Measurements from ENCODE around the gene ASB10.

The ASB10 gene

DNA sequence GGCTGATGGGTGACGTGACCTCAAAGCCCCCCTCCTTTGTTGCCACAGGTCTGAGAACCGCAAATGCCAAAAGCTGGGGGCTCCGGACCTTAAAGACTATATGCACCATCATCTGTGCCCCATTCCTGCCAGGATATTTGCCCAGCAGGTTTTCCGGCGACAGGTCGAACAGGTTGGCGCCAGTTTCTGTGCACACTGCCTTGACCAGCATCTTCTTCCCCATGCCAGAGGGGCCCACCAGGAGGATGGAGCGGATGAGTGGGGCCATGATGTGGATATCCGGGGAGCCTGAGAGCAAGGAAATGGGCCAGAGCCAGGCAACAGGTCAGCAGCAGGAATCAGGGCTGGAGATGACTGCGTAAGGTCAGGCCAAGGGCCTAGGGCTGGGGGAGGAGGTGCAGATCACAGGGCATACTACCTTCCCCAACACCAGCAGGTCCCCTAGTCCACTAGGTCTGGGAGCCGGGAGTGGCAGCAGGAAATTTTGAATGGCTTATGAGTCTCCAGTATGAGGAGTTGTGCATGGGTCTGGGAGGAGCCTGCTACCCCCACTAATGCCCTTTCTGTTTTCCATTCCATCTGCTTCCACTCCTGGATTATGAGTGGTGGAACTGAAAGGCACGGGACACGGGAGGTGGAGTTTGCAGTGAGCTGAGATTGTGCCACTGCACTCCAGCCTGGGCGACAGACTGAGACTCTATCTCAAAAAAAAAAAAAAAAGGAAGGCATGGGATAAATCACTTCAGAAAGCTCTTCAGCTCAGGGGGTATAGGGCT is 6.3 kb upstream of the ASB10 start:
- no peak overlapping the region for H3K27ac ChIP-seq
- TF ChIP-seq, protein P1, sequence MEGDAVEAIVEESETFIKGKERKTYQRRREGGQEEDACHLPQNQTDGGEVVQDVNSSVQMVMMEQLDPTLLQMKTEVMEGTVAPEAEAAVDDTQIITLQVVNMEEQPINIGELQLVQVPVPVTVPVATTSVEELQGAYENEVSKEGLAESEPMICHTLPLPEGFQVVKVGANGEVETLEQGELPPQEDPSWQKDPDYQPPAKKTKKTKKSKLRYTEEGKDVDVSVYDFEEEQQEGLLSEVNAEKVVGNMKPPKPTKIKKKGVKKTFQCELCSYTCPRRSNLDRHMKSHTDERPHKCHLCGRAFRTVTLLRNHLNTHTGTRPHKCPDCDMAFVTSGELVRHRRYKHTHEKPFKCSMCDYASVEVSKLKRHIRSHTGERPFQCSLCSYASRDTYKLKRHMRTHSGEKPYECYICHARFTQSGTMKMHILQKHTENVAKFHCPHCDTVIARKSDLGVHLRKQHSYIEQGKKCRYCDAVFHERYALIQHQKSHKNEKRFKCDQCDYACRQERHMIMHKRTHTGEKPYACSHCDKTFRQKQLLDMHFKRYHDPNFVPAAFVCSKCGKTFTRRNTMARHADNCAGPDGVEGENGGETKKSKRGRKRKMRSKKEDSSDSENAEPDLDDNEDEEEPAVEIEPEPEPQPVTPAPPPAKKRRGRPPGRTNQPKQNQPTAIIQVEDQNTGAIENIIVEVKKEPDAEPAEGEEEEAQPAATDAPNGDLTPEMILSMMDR (IDR thresholded peaks at IDR 0.05), result no peak
- no peak for TF ChIP-seq ZFX (IDR thresholded peaks at IDR 0.05; ENCODE audit: borderline replicate concordance)

DNA sequence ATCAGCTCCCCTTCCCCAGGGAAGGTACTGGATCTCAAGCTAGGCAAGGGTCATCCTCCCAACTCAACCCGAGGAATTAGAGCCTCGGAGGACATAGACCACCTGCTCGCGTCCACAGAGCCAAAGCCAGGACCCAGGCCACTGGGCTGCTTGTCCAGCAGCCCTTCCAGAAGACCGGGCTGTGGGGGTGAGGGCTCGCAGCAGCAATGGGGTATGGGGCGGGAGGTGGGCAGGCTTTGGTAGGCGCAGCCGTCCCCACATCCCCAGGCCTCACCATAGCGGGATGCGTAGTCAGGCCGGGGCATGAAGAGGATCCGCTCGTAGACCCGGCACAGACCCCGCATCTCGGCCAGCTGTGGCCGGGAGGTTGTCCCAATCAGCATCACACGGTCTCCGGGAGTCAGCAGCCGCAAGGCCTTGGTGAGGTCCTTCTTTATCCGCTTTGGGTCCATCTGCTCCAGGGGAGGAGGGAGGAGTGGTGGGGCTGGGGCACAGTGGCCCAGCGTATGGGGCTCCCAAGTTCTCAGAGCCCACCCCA is 5.0 kb upstream of the ASB10 start:
- no peak overlapping the region for H3K27ac ChIP-seq
- TF ChIP-seq, protein P1 (IDR thresholded peaks at IDR 0.05), result no peak
- TF ChIP-seq ZFX (IDR thresholded peaks at IDR 0.05; ENCODE audit: borderline replicate concordance), result no peak

DNA sequence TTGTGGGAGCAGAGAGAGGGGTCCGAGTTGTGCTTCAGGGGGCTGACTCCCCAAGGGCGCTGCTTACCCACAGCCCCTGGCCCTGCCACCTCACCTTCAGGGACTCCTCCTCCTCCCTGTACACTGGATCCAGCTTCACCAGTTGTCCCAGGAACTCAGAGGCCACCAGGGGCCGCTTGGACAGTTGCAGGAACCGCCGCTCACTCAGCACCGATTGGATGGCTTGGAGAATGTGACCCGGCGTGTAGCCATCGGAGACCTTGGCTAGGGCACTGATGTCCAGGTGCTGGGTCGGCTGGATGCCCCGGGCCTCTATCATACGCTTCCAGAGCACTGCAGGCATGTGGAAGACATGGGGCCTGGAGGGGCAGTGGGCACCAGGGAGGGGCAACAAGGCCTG is 4.5 kb upstream of the ASB10 start:
- TF ChIP-seq ZFX (IDR thresholded peaks at IDR 0.05; ENCODE audit: borderline replicate concordance), result no peak
- TF ChIP-seq, protein P1 (IDR thresholded peaks at IDR 0.05), result peak; percentile 14; the same call in 1 of the 2 replicates
- no peak overlapping the region for H3K27ac ChIP-seq

DNA sequence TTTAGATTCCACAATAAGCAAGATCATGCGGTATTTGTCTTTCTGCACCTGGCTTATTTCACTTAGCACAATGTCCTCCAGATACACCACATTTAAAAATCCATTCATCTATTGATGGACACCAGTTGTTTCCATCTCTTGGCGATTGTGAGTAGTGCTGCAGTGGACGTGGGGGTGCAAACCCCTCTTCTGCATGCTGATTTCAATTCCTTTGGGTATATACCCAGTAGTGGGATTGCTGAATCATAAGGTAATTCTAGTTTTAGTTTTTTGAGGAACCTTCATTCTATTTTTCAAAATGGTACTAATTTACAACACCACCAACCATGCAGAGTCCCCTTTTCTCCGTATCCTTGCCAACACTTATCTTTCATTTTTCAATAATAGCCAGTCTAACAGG is 2.0 kb upstream of the ASB10 start:
- H3K27ac ChIP-seq, result no peak overlapping the region
- TF ChIP-seq ZFX (IDR thresholded peaks at IDR 0.05; ENCODE audit: borderline replicate concordance), result no peak
- TF ChIP-seq, protein P1 (IDR thresholded peaks at IDR 0.05), result no peak

DNA sequence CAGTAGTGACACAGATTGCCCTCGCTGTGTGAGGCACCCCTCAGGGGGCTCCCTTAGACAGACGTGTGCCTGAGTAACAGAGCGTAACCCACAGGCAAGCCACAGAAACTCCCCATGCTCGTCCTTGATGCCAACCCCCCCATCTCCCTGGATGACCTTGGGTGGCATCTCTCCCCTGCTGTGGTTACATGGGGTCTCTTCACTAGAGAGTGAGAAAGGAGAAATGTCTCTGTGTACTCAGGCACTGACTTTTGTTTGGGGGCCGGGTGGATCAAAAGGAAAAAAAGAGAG is 1.1 kb upstream of the ASB10 start:
- TF ChIP-seq, protein P1 (IDR thresholded peaks at IDR 0.05), result no peak
- TF ChIP-seq ZFX (IDR thresholded peaks at IDR 0.05; ENCODE audit: borderline replicate concordance), result no peak
- no peak overlapping the region for H3K27ac ChIP-seq

DNA sequence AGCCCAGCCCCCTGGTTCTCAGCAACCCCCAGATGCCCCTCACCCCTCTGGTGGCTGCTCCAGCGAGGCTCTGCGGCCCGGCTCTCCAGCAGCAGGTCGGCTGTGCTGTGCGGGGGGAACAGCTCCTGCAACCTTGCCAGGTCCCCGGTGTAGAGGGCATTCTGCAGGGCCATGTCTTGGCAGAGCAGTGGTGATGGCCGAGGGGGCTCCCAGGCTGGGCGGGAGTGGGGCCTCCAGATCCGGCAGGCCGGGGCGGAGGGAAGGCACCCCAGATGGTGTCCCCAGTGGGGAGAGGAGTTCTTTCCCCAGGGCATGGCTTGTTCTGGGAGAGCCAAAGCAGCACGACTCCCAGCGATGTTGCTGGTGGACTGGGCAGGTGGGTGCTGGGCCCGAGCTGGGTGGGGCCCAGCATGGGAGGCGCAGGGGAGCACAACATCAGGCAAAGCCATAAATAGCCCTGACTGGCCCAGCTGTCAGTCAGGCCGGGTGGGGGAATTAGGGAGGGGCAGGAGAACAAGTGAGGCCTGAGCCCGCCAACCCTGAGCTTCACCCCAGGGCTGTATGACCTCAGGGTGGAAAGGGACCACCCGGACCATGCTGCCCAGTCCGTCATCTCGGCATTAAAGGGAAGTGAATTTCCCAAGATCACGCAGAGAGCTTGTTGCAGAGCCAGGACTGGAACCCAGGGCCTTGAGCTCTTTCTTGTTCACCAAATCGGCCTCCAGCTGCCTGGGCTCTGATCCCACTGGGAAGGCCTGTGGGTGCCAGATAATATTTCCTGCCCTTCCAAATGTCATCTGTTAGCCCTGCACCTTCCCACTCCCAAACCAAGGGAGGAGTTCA is 580 bp upstream of the ASB10 start:
- TF ChIP-seq, protein P1 (IDR thresholded peaks at IDR 0.05), result no peak
- no peak for TF ChIP-seq ZFX (IDR thresholded peaks at IDR 0.05; ENCODE audit: borderline replicate concordance)
- H3K27ac ChIP-seq, result no peak overlapping the region

Measured in 22Rv1 (cell line).